Activated naive CD4-positive, alpha-beta T cell treated with anti-CD3 and anti-CD28 coated beads for 36 hours (primary cell): ENCODE data around the gene GALNT17. TPM values are rescaled to one million over a fixed set of nuclear protein-coding genes. Genes with fewer than 3 reads are reported as not detected.

ENCODE experiments used
- CTCF ChIA-PET: fragments of 350-600 bp; sonication (Branson Sonifier 250); formaldehyde crosslinking; loops from one replicate; lab custom pipeline; 2021; ENCODE audit warnings: antibody characterized with exemption; lab: Charles Lee
- DNase-seq: peaks from one replicate; pipeline ENCODE4 v3.0.0-alpha.2; 2020
- H3K27ac Mint-ChIP-seq: one replicate; pipeline ENCODE4 v1.8.0; 2021; ENCODE audit warnings: mild to moderate bottlenecking, mixed read lengths
- H3K27me3 Mint-ChIP-seq: one replicate; pipeline ENCODE4 v1.8.0; 2021; ENCODE audit warnings: low read depth, mixed read lengths
- H3K36me3 Mint-ChIP-seq: one replicate; pipeline ENCODE4 v1.8.0; 2021; ENCODE audit warnings: low read depth, mixed read lengths
- H3K4me1 Mint-ChIP-seq: one replicate; pipeline ENCODE4 v1.8.0; 2021; ENCODE audit warnings: low read depth, mixed read lengths
- H3K4me3 Mint-ChIP-seq: one replicate; pipeline ENCODE4 v1.8.0; 2021; ENCODE audit warnings: mild to moderate bottlenecking, moderate library complexity, mixed read lengths
- H3K9me3 Mint-ChIP-seq: one replicate; pipeline ENCODE4 v1.8.0; 2021; ENCODE audit warnings: mixed read lengths
- intact Hi-C: fragments of 100-400 bp; cut with micrococcal nuclease; formaldehyde crosslinking; loops from one replicate; pipeline ENCODE4 v1.15.1; 2023
- total RNA-seq, 2 experiments: library from RNA; stranded (reverse); gene quantifications; one replicate each; pipeline ENCODE4 v1.2.3, GENCODE V29; 2021

GALNT17 gene
- total RNA-seq, 2 experiments from 2014 or later = not detected

DNA sequence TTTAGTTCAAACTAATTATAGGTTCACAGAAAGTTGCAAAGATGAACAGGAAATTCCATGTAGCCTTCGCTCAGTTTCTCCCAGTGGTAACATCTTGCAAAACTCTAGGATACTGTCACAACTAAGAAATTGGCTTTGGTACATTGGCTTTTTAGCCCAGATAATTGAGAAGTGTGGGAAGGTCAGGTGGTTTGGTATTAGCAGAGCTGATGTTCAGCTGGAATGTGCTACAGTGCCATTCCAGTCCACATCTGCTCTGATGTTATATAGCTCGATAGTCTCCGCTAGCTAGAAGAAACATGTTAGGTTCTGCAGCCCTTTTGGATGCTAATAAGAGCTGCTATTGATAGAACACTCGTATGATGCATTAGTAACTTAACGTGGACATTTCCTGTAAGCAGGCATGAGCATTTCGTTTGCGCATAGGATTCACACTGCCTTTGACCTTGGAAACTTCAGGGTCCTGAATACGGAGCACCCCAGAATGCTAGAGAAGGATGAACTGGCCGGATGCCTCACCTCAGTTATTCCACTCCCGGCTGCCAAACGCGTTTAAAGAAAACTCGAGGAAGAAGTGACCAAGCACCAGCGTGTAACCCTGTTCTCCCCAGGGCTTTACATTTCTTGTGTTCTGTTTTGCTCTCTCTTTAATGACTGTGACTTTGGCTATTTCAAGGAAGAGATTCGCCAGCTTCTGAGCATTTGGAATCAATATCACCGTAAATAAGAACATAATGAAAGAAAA lies 271.4 kb downstream of the GALNT17 start:
- intact Hi-C loops = no loop called here
- no peak for DNase-seq
- CTCF ChIA-PET = no interaction called here
- Mint-ChIP-seq H3K27ac (no peak overlapping the region), H3K9me3 (peaks cover 16% of the 10 kb centered on the region), H3K4me3 (no peak overlapping the region), H3K4me1 (no peaks in the 10 kb centered on the region), H3K36me3 (no peaks in the 10 kb centered on the region), H3K27me3 (no peaks in the 10 kb centered on the region)

DNA sequence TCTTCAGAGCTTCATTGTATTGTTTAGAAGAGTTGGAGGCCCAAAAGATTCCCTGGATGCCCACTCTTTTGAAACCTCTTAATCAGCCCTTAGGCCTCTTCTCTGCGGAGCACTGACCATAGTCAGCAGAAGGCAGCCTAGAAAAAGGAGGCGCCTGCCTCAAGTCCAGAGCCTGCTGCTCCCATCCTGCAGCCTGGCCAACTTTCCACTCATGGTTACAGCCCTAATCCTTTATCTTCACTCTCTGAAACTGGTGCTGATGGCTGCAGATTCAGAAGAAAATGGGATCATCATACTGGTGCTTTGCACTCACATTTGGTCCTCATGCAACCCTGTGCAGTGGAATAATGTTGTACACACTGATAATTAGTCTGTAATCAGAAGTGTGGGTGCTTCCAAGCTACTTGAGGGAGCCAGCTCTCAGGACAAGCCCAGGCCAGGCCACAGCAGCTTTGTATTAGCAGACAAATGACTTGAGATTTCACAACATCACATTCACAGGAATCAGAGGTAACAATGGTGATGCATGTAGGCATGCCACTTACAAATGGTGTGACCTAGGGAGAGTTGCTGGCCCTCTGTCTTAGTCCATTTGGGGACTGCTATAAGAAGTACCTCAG lies 272.9 kb downstream of the GALNT17 start:
- no peaks in the 10 kb centered on the region for H3K27me3 Mint-ChIP-seq
- CTCF ChIA-PET = no interaction called here
- no peaks in the 10 kb centered on the region for H3K36me3 Mint-ChIP-seq
- H3K9me3 Mint-ChIP-seq = peaks cover 17% of the 10 kb centered on the region
- intact Hi-C loops = no loop called here
- no peaks in the 10 kb centered on the region for H3K4me1 Mint-ChIP-seq
- DNase-seq = no peak
- no peak overlapping the region for H3K4me3 Mint-ChIP-seq
- H3K27ac Mint-ChIP-seq = no peak overlapping the region

DNA sequence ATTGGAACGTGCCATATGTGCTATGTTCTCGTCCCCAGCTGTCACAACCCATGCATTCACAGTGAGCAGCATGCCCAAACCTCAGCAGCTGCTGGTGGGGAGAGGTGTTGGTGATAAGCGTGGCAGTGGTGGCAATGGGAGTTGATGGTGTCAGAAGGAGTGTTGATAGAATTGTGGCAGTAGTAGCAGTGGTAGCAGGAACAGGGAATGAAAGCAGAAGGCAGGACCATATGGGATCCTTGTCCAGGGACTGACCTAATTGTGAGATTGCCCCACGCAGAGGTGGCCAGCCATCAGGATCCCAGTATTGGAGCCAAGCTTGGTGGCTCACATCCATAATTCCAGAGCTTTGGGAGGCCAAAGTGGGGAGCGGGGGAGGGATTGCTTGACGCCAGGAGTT lies 276.3 kb downstream of the GALNT17 start:
- H3K27me3 Mint-ChIP-seq = no peaks in the 10 kb centered on the region
- H3K9me3 Mint-ChIP-seq = peaks cover 30% of the 10 kb centered on the region
- intact Hi-C loops = no loop called here
- CTCF ChIA-PET = no interaction called here
- H3K36me3 Mint-ChIP-seq = no peaks in the 10 kb centered on the region
- peak overlapping the region; percentile 22 for H3K27ac Mint-ChIP-seq
- no peak for DNase-seq
- H3K4me3 Mint-ChIP-seq = no peak overlapping the region
- H3K4me1 Mint-ChIP-seq = no peaks in the 10 kb centered on the region

DNA sequence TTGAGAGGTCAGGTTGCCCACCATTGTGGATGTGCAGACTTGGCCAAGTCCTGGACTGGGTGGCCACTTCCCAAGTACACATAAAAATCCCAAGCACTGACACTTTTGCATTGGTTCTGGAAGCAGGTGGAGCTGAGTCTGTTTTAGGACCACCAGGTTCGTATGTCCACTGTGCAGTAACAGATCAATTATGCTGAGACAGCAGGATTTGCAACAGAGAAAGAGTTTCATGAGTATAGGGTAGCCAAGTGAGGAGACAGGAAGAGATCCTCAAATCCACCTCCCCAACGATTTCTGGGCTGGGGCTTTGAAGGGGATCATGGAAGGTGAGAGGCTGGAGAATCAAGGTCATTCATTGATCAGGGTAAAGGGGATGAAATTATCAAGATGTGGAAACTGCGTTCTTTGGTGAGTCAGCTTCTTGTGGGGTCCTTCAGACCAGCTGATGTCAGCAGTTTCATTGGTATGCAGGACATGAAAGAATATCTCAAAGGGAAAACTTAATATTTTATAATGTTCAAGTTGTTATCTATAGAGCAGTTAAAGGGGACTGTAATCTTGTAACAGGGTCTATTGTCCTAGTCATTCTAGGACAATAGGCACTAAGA lies 277.7 kb downstream of the GALNT17 start:
- H3K4me3 Mint-ChIP-seq = no peak overlapping the region
- no peaks in the 10 kb centered on the region for H3K4me1 Mint-ChIP-seq
- no peaks in the 10 kb centered on the region for H3K36me3 Mint-ChIP-seq
- DNase-seq = no peak
- no peaks in the 10 kb centered on the region for H3K27me3 Mint-ChIP-seq
- H3K27ac Mint-ChIP-seq = no peak overlapping the region
- peaks cover 28% of the 10 kb centered on the region for H3K9me3 Mint-ChIP-seq
- intact Hi-C loops = no loop called here
- CTCF ChIA-PET = no interaction called here

DNA sequence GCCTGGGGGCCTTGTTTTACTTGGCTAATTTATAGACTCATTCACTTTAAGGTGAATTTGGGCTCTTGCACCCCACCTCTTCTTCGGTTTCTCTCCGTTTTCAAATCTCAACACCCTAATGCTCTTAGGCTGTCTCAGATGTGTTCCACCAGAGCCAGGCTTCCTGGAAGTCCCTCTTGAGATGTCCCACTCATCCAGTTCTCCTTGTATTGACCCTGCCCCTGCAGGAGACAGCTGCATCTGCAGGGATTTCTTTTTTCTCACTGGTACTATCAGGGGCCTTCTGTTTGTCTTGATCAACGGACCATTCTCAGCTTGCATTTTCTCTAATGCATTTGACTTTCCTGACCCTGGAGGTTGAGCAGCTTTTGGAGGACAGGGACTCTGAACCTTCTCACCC lies 279.5 kb downstream of the GALNT17 start:
- intact Hi-C loops = no loop called here
- H3K36me3 Mint-ChIP-seq = no peaks in the 10 kb centered on the region
- H3K4me3 Mint-ChIP-seq = no peak overlapping the region
- no peaks in the 10 kb centered on the region for H3K27me3 Mint-ChIP-seq
- H3K9me3 Mint-ChIP-seq = peaks cover 31% of the 10 kb centered on the region
- CTCF ChIA-PET = no interaction called here
- no peak for DNase-seq
- H3K4me1 Mint-ChIP-seq = no peaks in the 10 kb centered on the region
- H3K27ac Mint-ChIP-seq = no peak overlapping the region

DNA sequence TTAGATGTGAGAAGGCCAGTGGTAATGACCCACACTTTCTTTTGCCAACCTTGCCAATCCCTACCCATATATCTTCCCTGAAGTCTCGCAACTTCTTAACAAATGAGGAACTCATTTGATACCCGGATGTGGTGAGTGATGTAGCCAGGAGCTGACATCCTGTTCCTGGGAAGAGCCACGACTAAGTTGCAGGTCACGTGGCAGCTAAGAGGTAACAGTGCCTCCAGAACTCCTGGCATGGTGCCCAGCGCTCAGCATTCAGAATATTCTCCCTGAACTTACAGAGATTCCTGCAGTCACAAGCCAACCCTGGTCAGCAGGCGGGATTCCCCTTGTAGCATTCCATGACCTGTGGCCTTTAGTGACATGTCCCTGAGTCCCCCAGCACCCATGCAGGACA lies 282.5 kb downstream of the GALNT17 start:
- CTCF ChIA-PET = no interaction called here
- H3K9me3 Mint-ChIP-seq = peaks cover 33% of the 10 kb centered on the region
- H3K36me3 Mint-ChIP-seq = no peaks in the 10 kb centered on the region
- no peak overlapping the region for H3K4me3 Mint-ChIP-seq
- no peaks in the 10 kb centered on the region for H3K4me1 Mint-ChIP-seq
- no peak overlapping the region for H3K27ac Mint-ChIP-seq
- no peaks in the 10 kb centered on the region for H3K27me3 Mint-ChIP-seq
- DNase-seq = no peak
- intact Hi-C loops = no loop called here

DNA sequence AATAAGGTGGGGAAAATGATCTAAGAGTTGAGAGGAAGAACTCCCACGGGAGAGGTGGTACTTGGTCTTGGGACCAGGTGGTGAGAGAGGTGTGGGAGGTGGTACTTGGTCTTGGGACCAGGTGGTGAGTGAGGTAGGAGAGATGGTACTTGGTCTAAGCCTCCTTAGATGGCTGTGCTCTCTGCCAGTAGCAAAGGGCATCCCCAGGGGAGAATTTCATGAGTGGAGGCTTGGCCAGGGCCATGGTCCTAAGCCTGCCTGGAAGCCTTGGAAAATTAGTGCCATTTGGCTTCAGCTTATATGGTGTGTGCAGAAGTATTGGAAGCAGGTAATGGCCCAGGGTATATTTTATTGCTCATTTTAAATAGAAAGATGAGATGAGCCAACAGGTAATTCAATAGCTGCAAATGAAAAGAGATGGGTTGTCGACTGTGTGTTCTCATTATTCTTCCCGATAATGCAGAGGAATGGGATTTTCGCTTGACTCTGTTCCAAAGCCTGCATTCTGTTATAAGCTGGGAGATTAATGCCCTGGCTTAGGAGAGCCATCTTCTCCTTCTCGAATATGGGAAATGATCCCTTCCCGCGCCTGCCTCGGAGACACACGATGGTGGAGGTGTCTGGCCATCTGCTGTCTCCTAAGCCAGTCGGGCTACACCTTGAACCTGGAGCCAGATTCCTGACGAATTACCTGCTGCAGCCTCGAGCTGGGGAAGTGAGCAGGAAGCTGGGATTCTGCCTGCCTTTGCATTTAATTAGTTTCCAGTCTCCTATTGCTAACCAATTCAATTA lies 287.8 kb downstream of the GALNT17 start:
- no peaks in the 10 kb centered on the region for H3K27me3 Mint-ChIP-seq
- CTCF ChIA-PET = no interaction called here
- no peak overlapping the region for H3K4me3 Mint-ChIP-seq
- H3K4me1 Mint-ChIP-seq = no peaks in the 10 kb centered on the region
- no peak overlapping the region for H3K27ac Mint-ChIP-seq
- H3K9me3 Mint-ChIP-seq = peaks cover 18% of the 10 kb centered on the region
- H3K36me3 Mint-ChIP-seq = no peaks in the 10 kb centered on the region
- intact Hi-C loops = no loop called here
- no peak for DNase-seq

DNA sequence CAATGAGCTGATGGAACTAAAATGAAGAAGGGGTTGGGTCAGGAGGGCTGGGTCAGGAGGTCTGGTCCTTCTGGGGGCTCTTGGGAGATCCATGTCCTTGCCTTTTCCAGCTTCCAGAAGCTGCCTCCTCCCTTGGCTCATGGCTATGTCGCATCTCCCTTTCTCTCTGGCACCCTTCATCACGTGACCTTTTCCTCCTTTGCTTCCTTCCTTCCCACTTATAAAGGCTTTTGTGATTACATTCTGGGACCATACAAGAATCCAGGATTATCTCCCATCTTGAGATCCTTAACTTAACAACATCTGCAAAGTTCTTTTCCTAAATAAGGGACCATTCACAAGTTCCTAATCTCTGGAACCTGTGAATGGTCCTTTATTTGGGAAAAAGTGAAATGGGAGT lies 290.2 kb downstream of the GALNT17 start:
- CTCF ChIA-PET = no interaction called here
- Mint-ChIP-seq H3K9me3 (peaks cover 12% of the 10 kb centered on the region), H3K4me3 (no peak overlapping the region), H3K4me1 (no peaks in the 10 kb centered on the region), H3K27me3 (no peaks in the 10 kb centered on the region), H3K36me3 (no peaks in the 10 kb centered on the region), H3K27ac (no peak overlapping the region)
- intact Hi-C loops = no loop called here
- no peak for DNase-seq

DNA sequence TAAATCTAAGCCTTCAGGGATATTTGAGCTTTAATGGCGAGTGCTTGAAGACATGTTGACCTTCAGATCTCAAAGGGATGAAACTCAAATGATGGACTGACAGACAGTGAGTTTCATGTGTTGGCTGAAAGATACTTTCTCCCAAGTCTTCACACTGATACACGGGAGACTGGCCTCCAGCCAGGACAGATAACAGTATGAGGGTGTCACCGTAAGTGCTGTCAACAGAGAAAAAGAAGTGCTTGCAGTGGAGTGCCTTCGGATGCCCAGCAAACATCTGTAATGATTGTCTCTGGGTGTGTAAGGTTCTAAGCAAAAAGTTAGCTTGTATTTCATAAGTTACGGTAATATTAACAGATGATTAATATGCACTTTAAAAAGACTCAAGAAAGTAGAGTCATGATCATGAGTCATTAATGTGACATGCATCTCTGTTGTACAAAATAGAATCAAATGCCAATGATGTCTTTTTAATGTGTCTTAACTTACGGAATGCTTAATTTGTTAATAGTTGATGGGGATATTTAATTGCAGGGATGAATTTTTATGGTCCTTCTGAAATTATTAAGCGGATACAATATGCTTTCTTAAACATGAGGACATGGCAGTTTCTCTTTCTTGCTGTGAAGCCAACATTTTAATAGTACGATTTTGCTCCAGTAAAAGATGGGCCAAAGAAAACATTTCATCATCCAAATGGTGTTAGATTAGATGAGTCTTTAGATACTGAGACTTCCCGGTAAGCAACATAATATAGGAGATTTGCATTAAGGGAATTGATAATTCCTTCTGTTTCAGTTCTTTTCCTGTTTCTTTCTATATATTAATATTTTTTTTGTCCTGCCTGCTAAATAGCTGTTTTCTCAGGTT lies 292.5 kb downstream of the GALNT17 start:
- Mint-ChIP-seq H3K4me3 (no peak overlapping the region), H3K36me3 (no peaks in the 10 kb centered on the region), H3K4me1 (no peaks in the 10 kb centered on the region), H3K27ac (no peak overlapping the region), H3K27me3 (no peaks in the 10 kb centered on the region), H3K9me3 (peaks cover 5% of the 10 kb centered on the region)
- intact Hi-C loops = no loop called here
- CTCF ChIA-PET = no interaction called here
- DNase-seq = no peak

DNA sequence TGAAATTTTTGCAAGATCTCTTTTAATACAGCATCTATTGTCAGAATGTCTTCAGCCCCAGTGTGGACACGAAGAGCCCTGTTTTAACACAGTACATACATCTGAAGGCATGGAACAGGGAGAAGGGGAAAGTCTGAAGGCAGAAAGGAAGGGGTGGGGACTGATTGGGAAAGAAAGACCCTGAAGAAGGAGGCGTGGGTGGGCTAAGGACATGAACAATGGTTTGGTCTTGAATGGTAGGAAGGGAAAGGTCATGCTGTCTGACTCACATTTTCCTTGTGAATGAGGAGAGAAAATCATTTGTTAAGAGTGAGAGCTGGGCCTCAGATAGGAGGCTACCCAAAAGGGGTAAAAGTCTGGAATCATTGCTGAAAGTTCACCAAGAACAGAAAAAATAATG lies 297.1 kb downstream of the GALNT17 start:
- H3K36me3 Mint-ChIP-seq = no peaks in the 10 kb centered on the region
- no peak overlapping the region for H3K4me3 Mint-ChIP-seq
- H3K9me3 Mint-ChIP-seq = peaks cover 4% of the 10 kb centered on the region
- no peaks in the 10 kb centered on the region for H3K4me1 Mint-ChIP-seq
- no peaks in the 10 kb centered on the region for H3K27me3 Mint-ChIP-seq
- intact Hi-C loops = no loop called here
- H3K27ac Mint-ChIP-seq = no peak overlapping the region
- CTCF ChIA-PET = no interaction called here
- DNase-seq = no peak

DNA sequence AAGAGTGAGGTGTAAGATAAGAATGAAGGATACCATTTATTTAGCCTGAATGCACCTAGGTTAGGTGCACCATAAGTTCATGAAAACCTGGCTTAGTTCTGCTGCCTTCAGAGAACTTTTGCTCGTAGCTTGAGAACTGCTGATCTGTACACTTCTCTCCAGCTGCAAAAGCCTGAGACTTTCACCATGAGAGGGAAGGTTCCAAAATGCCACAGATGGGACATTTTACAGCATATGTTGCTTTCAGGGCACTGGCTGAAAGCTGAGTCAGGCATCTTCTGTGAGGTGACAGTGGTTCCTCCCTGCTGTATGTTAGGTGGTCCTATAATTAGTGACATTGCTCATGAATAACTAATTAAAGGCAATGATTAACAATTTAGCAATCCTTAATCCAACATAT lies 298.3 kb downstream of the GALNT17 start:
- Mint-ChIP-seq H3K4me1 (no peaks in the 10 kb centered on the region), H3K27ac (no peak overlapping the region), H3K9me3 (peaks cover 4% of the 10 kb centered on the region), H3K27me3 (no peaks in the 10 kb centered on the region), H3K4me3 (no peak overlapping the region), H3K36me3 (no peaks in the 10 kb centered on the region)
- CTCF ChIA-PET = interaction anchor here (0.5 kb wide), 1 partner anchor 25 kb away, joined by 5 read pairs; no protein-coding TSS in a partner anchor
- no peak for DNase-seq
- intact Hi-C loops = no loop called here

DNA sequence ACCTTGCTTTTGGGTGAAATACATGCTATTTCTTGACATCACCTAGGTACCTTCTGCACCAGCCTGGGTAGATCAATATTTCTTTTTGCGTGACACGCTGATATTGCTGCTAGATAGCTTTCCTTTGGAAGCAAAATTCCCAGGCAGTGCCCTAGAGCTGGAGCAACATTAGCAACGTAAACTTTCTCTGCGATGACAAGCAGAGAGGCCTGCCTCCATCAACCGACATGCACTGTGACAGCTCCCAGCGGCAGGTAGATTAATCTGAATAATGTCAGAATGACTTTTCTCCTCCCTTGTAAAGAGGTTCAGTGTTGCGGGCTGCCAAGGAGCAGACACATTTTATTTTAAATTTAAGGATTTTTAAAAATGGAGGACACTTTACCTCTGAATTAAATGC lies 307.4 kb downstream of the GALNT17 start:
- CTCF ChIA-PET = no interaction called here
- H3K4me1 Mint-ChIP-seq = no peaks in the 10 kb centered on the region
- peaks cover 15% of the 10 kb centered on the region for H3K9me3 Mint-ChIP-seq
- no peaks in the 10 kb centered on the region for H3K36me3 Mint-ChIP-seq
- no peak overlapping the region for H3K4me3 Mint-ChIP-seq
- H3K27ac Mint-ChIP-seq = no peak overlapping the region
- H3K27me3 Mint-ChIP-seq = no peaks in the 10 kb centered on the region
- no peak for DNase-seq
- intact Hi-C loops = no loop called here
